RWPE1 (cell line): ENCODE measurements around the gene OR51Q1.

Experiments
- CTCF ChIA-PET: fragments of 350-600 bp; sonication (Branson Sonifier 250); formaldehyde crosslinking; extraction: SDS; loops from one replicate; lab custom pipeline; 2021; lab: Yijun Ruan, JAX
- POLR2A ChIA-PET: fragments of 400-600 bp; formaldehyde crosslinking; extraction: SDS; loops from one replicate; lab custom pipeline; 2020; ENCODE audit warnings: antibody characterized with exemption; ENCODE audit not compliant: low non-redundant PET; lab: Yijun Ruan, JAX
- DNase-seq: peaks from one replicate; pipeline ENCODE4 v3.0.0; 2012; ENCODE audit warnings: low spot score
- H3K27ac ChIP-seq: fragments of 450-650 bp; 2 replicates; pipeline ENCODE4 v1.5.1; 2017
- CTCF ChIP-seq: fragments of 450-650 bp; conservative IDR thresholded peaks from 2 replicates; pipeline ENCODE4 v1.5.1; 2017; ENCODE audit warnings: low read depth, mild to moderate bottlenecking

Gene OR51Q1

DNA sequence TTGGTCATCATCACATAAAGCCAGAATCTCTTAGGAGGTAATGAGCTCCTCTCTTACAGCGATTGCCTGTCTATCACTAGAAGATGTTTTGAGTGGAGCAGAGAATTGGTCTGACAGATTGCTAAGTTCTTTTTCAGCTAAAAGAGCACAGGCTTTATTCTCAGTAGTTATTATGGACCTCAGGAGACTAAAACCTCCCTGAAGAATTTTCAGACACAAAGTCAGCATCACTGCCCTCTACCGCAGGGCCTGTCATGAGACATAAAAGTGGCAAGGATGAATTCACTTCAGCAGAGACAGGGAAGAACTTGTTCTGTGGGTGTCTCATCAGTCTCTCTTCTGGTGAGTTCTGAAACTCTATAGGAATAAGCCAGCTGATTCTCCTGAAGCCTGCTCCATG is 27.1 kb downstream of the OR51Q1 start, which contains the start of gene OR51I2:
Gene OR51I2 (plus strand): TSS at position 301 of the 400 bp plus-strand sequence. CDS start 4,166 bp downstream, outside the sequence.
- H3K27ac ChIP-seq = no peak within 1 kb of the TSS
- TF ChIP-seq CTCF = no peak
- ChIA-PET POLR2A (no interaction called here), CTCF (interaction anchor here (0.6 kb wide), 1 partner anchor 331 kb away, joined by 3 read pairs; no protein-coding TSS in a partner anchor)
- no peak for DNase-seq

DNA sequence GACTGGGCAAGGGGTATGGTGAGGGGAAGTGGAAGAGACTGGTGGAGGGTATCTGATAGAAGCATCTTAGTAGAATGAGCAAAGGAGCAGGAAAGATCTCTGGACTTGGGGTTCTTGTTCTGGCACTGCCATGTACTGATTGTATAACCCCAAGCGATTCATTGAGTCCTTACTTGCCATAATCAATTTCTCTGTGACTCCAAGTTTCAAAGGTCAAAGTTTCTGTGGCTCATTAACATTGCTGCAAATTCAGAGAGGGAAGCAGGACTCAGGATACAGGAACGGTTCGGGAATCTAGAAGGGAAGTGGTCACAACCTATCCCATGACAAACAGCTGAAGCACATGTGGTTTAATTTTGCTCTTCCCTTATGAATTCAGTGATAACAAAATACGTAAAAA is 27.5 kb downstream of the OR51Q1 start:
- H3K27ac ChIP-seq = no peak overlapping the region
- POLR2A ChIA-PET = no interaction called here
- CTCF ChIA-PET = no interaction called here
- no peak for TF ChIP-seq CTCF
- DNase-seq = no peak

DNA sequence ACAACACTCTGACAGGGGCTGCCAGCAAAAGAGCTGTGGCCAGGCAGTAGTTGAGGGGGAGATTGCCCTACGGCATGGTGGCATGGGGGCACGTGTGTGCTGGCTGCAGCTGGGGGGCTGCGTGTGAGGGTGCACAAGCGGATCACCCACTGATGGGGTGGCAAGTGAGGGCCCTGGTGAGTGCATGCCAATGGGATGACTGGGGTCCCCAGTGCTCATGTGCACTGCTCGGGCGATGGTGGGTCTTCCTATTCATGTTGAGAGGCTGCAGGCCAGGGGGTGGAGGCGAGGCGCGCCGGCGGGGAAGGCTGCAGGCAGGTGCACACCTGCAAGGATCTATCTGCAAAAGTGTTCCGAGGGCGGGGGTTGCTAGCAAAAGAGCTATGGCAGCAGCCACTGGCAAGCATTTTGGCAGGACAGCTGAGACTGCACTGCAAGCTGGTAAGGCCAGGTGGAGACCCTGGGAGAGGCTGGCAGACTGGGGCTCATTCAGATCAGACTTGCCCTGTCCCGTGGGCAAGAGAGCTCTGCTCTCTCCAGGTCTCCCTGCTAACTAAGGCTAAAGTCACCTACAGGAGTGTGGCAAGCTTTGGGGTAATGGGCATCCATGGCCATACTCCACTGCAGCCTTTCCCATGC is 39.2 kb downstream of the OR51Q1 start:
- ChIA-PET POLR2A (no interaction called here), CTCF (interaction anchor here (1.0 kb wide), 1 partner anchor 13 kb away, joined by 3 read pairs; no protein-coding TSS in a partner anchor)
- TF ChIP-seq CTCF = no peak
- DNase-seq = no peak
- H3K27ac ChIP-seq = no peak overlapping the region

DNA sequence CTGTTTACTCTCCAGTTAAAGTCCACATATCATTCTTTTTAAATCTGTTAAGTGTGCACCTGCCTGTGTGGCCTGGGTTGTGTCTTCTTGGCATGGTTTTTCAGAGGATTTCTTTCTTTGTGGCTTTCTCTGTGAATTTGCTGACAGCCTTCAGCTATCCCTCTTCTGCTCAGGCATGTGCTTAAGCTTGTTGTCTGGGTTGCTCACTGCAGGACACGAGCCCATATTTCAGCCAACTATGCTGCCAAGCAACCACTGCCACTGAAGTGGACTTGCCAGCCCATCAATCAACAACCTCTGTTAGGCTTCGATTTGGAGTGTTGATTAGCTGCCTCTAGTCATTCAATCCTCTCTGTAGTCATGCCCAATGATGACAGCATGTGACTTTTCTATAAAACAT is 45.6 kb downstream of the OR51Q1 start:
- ChIA-PET CTCF (no interaction called here), POLR2A (no interaction called here)
- TF ChIP-seq CTCF = no peak
- no peak overlapping the region for H3K27ac ChIP-seq
- DNase-seq = no peak
